CD8-positive, alpha-beta memory T cell (primary cell): ENCODE results near the gene CLASP1. TPM values are rescaled to one million over a fixed set of nuclear protein-coding genes. Genes with fewer than 3 reads are reported as not detected.
"Not testable (repeated sequence)": the region's sequence is repeated elsewhere in the genome, so short reads cannot be mapped to it uniquely, and the experiment has no call there.

Experiments
- CTCF ChIA-PET: fragments of 350-600 bp; sonication (Branson Sonifier 250); formaldehyde crosslinking; loops from one replicate; lab custom pipeline; 2021; ENCODE audit warnings: antibody characterized with exemption; lab: Charles Lee
- POLR2A ChIA-PET: fragments of 350-600 bp; sonication (Branson Sonifier 250); formaldehyde crosslinking; loops from one replicate; lab custom pipeline; 2021; ENCODE audit warnings: antibody characterized with exemption; lab: Charles Lee
- DNase-seq, 5 donors: peaks; one replicate each; pipeline versions ENCODE4 v3.0.0 to v3.0.0-alpha.2; 2020 to 2022; ENCODE audit warnings: mixed read lengths in 1 of 5
- H3K27ac ChIP-seq: one replicate; pipeline ENCODE4 v1.7.0; 2013; ENCODE audit warnings: low read depth, mild to moderate bottlenecking, low read length, moderate library complexity
- H3K27me3 ChIP-seq: 2 replicates; pipeline ENCODE4 v1.7.0; 2013; ENCODE audit warnings: low read length, mild to moderate bottlenecking; ENCODE audit not compliant: insufficient read depth, poor library complexity, severe bottlenecking
- H3K36me3 ChIP-seq: 2 replicates; pipeline ENCODE4 v1.7.0; 2013; ENCODE audit warnings: mild to moderate bottlenecking, low read length, moderate library complexity; ENCODE audit not compliant: insufficient read depth
- H3K4me1 ChIP-seq: 2 replicates; pipeline ENCODE4 v1.7.0; 2013; ENCODE audit warnings: mild to moderate bottlenecking, low read length, moderate library complexity; ENCODE audit not compliant: insufficient read depth
- H3K4me3 ChIP-seq: 2 replicates; pipeline ENCODE4 v1.7.0; 2013; ENCODE audit warnings: mild to moderate bottlenecking, low read length
- H3K9me3 ChIP-seq: 2 replicates; pipeline ENCODE4 v1.7.0; 2013; ENCODE audit warnings: mild to moderate bottlenecking, low read length
- H3K27ac Mint-ChIP-seq, 8 donors: one replicate each; pipeline ENCODE4 v1.8.0; 2020 to 2021; ENCODE audit warnings: mixed read lengths in 8 of 8, mild to moderate bottlenecking in 6 of 8, inconsistent platforms in 3 of 8, moderate library complexity in 3 of 8
- H3K27me3 Mint-ChIP-seq, 2 donors: one replicate each; pipeline ENCODE4 v1.8.0; 2020 to 2021; ENCODE audit warnings: mixed read lengths in 2 of 2, mild to moderate bottlenecking in 1 of 2, moderate library complexity in 1 of 2
- H3K36me3 Mint-ChIP-seq, 3 donors: one replicate each; pipeline ENCODE4 v1.8.0; 2020 to 2021; ENCODE audit warnings: mixed read lengths in 3 of 3, inconsistent platforms in 1 of 3, mild to moderate bottlenecking in 1 of 3
- H3K4me1 Mint-ChIP-seq, 3 donors: one replicate each; pipeline ENCODE4 v1.8.0; 2020 to 2021; ENCODE audit warnings: mixed read lengths in 3 of 3, inconsistent platforms in 1 of 3, mild to moderate bottlenecking in 1 of 3
- H3K4me3 Mint-ChIP-seq, 7 donors: one replicate each; pipeline ENCODE4 v1.8.0; 2020 to 2021; ENCODE audit warnings: mixed read lengths in 7 of 7, mild to moderate bottlenecking in 6 of 7, moderate library complexity in 4 of 7, inconsistent platforms in 2 of 7
- H3K9me3 Mint-ChIP-seq, 5 donors: one replicate each; pipeline ENCODE4 v1.8.0; 2020 to 2022; ENCODE audit warnings: mixed read lengths in 5 of 5, mild to moderate bottlenecking in 3 of 5, moderate library complexity in 2 of 5, inconsistent platforms in 1 of 5
- polyA plus RNA-seq: library from polyadenylated mRNA; unstranded; fragments of 300-500 nt; fragmentation: Illumina TruSeq; gene quantifications from one replicate; pipeline ENCODE4 v1.2.3, GENCODE V29; 2021
- total RNA-seq, 2 experiments: library from RNA; stranded (reverse); gene quantifications; one replicate each; pipeline ENCODE4 v1.2.3, GENCODE V29; 2021

CLASP1 gene
- total and polyA plus RNA-seq, 3 experiments from 2014 or later: 22.2 to 66.0 (median 62.6) TPM

- H3K27ac ChIP-seq: no peak overlapping the region
- DNase-seq: no peak
- Mint-ChIP-seq H3K9me3 (no peaks in the 10 kb centered on the region), H3K27ac (no peak overlapping the region), H3K4me1 (no peaks in the 10 kb centered on the region), H3K27me3 (peaks cover 7 to 12% of the 10 kb centered on the region in 2 donors), H3K36me3 (no peaks in the 10 kb centered on the region), H3K4me3 (no peak overlapping the region)
- no peak overlapping the region for H3K4me3 ChIP-seq
- H3K27me3 ChIP-seq: no peaks in the 10 kb centered on the region
- no peaks in the 10 kb centered on the region for H3K9me3 ChIP-seq
- H3K36me3 ChIP-seq: no peaks in the 10 kb centered on the region
- H3K4me1 ChIP-seq: no peaks in the 10 kb centered on the region
- ChIA-PET POLR2A (no interaction called here), CTCF (no interaction called here)
Measured at GRCh38 chr2:121319941-121320340, 329.3 kb downstream of the CLASP1 start.

- H3K27me3 Mint-ChIP-seq: peaks cover 2 to 4% of the 10 kb centered on the region in 2 donors
Measured at GRCh38 chr2:121316986-121317385, 332.3 kb downstream of the CLASP1 start.

DNA sequence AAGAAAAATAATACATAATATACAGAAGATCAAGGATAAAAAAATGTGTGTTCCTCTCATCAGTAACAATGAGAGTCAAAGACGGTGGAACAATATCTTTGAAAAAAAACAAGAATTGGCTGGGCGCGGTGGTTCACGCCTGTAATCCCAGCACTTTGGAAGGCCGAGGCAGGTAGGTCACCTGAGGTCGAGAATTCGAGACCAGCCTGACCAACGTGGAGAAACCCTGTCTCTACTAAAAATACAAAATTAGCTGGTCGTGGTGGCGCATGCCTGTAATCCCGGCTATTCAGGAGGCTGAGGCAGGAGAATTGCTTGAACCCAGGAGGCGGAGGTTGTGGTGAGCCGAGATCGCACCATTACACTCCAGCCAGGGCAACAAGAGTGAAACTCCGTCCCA lies 335.6 kb downstream of the CLASP1 start:
- H3K27me3 Mint-ChIP-seq, CTCF ChIA-PET: not testable (repeated sequence)

More at GRCh38 chr2:121316986-121317385, 332.3 kb downstream of the CLASP1 start:
- Mint-ChIP-seq H3K36me3 (no peaks in the 10 kb centered on the region), H3K9me3 (no peaks in the 10 kb centered on the region), H3K27ac (peak overlapping the region in 1 of 8 donors; percentile 71), H3K4me3 (no peak overlapping the region), H3K4me1 (no peaks in the 10 kb centered on the region)
- no peak overlapping the region for H3K4me3 ChIP-seq
- H3K4me1 ChIP-seq: no peaks in the 10 kb centered on the region
- no peaks in the 10 kb centered on the region for H3K36me3 ChIP-seq
- ChIA-PET POLR2A (no interaction called here), CTCF (no interaction called here)
- no peaks in the 10 kb centered on the region for H3K9me3 ChIP-seq
- H3K27me3 ChIP-seq: no peaks in the 10 kb centered on the region
- no peak for DNase-seq
- H3K27ac ChIP-seq: no peak overlapping the region

GRCh38 chr2:121309801-121310200 lies 339.5 kb downstream of the CLASP1 start:
- ChIA-PET CTCF (no interaction called here), POLR2A (no interaction called here)
- Histone ChIP-seq H3K27me3 (peaks cover 4% of the 10 kb centered on the region), H3K36me3 (no peaks in the 10 kb centered on the region), H3K27ac (no peak overlapping the region), H3K4me1 (no peaks in the 10 kb centered on the region), H3K9me3 (no peaks in the 10 kb centered on the region), H3K4me3 (no peak overlapping the region)
- Mint-ChIP-seq H3K9me3 (no peaks in the 10 kb centered on the region), H3K27ac (peak overlapping the region in 1 of 8 donors; percentile 25), H3K36me3 (peaks cover 0 to 3% (median 0%) of the 10 kb centered on the region in 3 donors), H3K27me3 (peaks cover 8 to 28% of the 10 kb centered on the region in 2 donors), H3K4me1 (peaks cover 7 to 8% (median 8%) of the 10 kb centered on the region in 3 donors), H3K4me3 (peak overlapping the region in 1 of 7 donors; percentile 7)
- DNase-seq: peak in 1 of 5 donors; percentile 37

More for the DNA sequence above, 335.6 kb downstream of the CLASP1 start:
- H3K4me1 Mint-ChIP-seq, POLR2A ChIA-PET, H3K27ac ChIP-seq, H3K4me1 ChIP-seq, H3K9me3 Mint-ChIP-seq, H3K27me3 ChIP-seq, DNase-seq, H3K9me3 ChIP-seq, H3K36me3 Mint-ChIP-seq, H3K4me3 ChIP-seq, H3K36me3 ChIP-seq, H3K4me3 Mint-ChIP-seq, H3K27ac Mint-ChIP-seq: not testable (repeated sequence)

DNA sequence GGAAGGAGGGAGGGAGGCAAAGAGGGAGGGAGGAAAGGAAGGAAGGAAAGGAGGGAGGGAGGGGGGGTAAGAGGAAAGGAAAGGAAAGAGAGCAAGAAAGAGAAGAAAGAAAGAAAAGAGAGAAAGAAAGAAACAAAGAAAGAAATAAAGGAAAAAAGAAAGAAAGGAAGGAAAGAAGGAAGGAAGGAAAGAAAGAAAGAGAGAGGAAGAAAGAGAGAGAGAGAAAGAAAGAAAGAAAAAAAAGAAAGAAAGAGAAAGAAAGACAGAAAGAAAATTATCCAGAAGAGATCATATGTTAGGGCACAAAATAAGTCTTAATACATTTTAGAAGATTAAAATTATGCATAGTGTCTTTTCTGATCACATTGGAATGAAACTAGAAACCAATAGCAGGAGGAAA lies 339.9 kb downstream of the CLASP1 start:
- Histone ChIP-seq H3K27me3 (peaks cover 4% of the 10 kb centered on the region), H3K36me3 (no peaks in the 10 kb centered on the region), H3K4me3 (no peak overlapping the region), H3K27ac (no peak overlapping the region), H3K9me3 (no peaks in the 10 kb centered on the region), H3K4me1 (no peaks in the 10 kb centered on the region)
- ChIA-PET CTCF (no interaction called here), POLR2A (no interaction called here)
- peaks cover 0 to 3% (median 0%) of the 10 kb centered on the region in 3 donors for H3K36me3 Mint-ChIP-seq
- H3K27ac Mint-ChIP-seq: peak overlapping the region in 1 of 8 donors; percentile 25
- H3K27me3 Mint-ChIP-seq: peaks cover 8 to 30% of the 10 kb centered on the region in 2 donors
- DNase-seq: no peak
- H3K9me3 Mint-ChIP-seq: no peaks in the 10 kb centered on the region
- H3K4me3 Mint-ChIP-seq: no peak overlapping the region
- peaks cover 7 to 8% (median 8%) of the 10 kb centered on the region in 3 donors for H3K4me1 Mint-ChIP-seq

DNA sequence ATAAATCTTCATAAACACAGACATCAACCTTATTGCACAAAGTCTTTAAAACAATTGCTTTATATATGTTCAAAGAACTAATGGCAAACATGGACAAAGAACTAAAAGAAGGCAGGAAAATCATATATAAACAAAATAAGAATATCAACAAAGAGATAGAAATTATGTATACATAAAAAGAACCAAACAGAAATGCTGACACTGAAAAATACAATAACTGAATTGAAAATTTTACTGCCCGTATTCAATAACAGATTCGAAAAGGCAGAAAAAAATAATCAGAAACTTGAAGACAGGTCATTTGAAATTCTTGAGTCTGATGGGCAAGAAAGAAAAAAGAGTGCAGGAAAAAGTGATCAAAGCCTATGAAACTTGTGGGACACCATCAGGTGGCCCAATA lies 342.2 kb downstream of the CLASP1 start:
- ChIA-PET POLR2A (no interaction called here), CTCF (no interaction called here)
- Mint-ChIP-seq H3K4me3 (no peak overlapping the region), H3K36me3 (peaks cover 0 to 3% (median 0%) of the 10 kb centered on the region in 3 donors), H3K4me1 (peaks cover 7 to 8% (median 8%) of the 10 kb centered on the region in 3 donors), H3K27ac (no peak overlapping the region), H3K27me3 (peaks cover 12 to 50% of the 10 kb centered on the region in 2 donors), H3K9me3 (no peaks in the 10 kb centered on the region)
- no peak for DNase-seq
- Histone ChIP-seq H3K4me3 (no peak overlapping the region), H3K9me3 (no peaks in the 10 kb centered on the region), H3K27me3 (peaks cover 4% of the 10 kb centered on the region), H3K4me1 (no peaks in the 10 kb centered on the region), H3K36me3 (no peaks in the 10 kb centered on the region), H3K27ac (no peak overlapping the region)

- ChIA-PET CTCF (no interaction called here), POLR2A (no interaction called here)
- H3K36me3 ChIP-seq: no peaks in the 10 kb centered on the region
- H3K27ac ChIP-seq: no peak overlapping the region
- H3K36me3 Mint-ChIP-seq: peaks cover 0 to 3% (median 0%) of the 10 kb centered on the region in 3 donors
- H3K27ac Mint-ChIP-seq: no peak overlapping the region
- no peak overlapping the region for H3K4me3 Mint-ChIP-seq
- DNase-seq: no peak
- H3K9me3 ChIP-seq: no peaks in the 10 kb centered on the region
- H3K27me3 Mint-ChIP-seq: peaks cover 15 to 62% of the 10 kb centered on the region in 2 donors
- peaks cover 4% of the 10 kb centered on the region for H3K27me3 ChIP-seq
- no peak overlapping the region for H3K4me3 ChIP-seq
- H3K4me1 ChIP-seq: no peaks in the 10 kb centered on the region
- H3K9me3 Mint-ChIP-seq: no peaks in the 10 kb centered on the region
- H3K4me1 Mint-ChIP-seq: peaks cover 7 to 8% (median 7%) of the 10 kb centered on the region in 3 donors
Measured at GRCh38 chr2:121304941-121305340, 344.3 kb downstream of the CLASP1 start.

DNA sequence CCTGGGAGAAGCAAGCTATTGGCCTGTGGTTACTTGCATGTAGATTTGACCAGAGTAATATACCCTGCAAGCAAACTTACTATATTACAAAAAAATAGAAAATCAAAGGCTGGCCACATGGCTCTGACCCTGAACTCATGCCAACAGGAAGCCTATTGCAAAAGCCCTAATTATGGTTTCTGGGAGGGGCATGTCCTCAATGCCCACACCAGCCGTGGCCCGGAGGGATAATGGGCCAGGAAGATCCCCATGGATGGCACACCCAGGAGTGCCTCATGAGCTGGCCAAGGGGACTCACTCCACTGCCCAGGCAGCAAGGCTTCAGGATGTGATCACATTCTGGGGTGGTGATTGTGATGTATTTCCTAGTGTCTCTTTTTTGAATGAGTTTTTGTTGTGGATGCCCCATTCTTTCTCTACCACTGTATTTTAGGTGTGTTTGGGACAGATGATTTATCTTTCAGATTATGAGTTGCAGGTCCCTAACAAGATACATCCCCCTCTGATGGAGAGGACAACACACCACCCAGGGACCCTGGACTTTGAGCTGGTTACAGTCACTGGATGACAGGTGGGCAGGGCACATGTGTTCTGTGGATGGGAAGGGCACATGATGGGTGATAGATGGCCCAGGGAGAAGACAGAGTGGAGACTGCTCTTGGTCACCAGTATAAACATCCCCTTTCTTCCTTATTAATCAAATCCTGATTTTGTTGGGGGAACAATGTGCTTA lies 345.6 kb downstream of the CLASP1 start:
- no peak for DNase-seq
- CTCF ChIA-PET: no interaction called here
- peaks cover 0 to 3% (median 0%) of the 10 kb centered on the region in 3 donors for H3K36me3 Mint-ChIP-seq
- H3K4me3 Mint-ChIP-seq: no peak overlapping the region
- no peaks in the 10 kb centered on the region for H3K9me3 Mint-ChIP-seq
- Histone ChIP-seq H3K4me3 (no peak overlapping the region), H3K9me3 (no peaks in the 10 kb centered on the region), H3K27ac (no peak overlapping the region), H3K36me3 (no peaks in the 10 kb centered on the region), H3K4me1 (no peaks in the 10 kb centered on the region), H3K27me3 (peaks cover 3% of the 10 kb centered on the region)
- H3K4me1 Mint-ChIP-seq: peaks cover 0 to 3% (median 0%) of the 10 kb centered on the region in 3 donors
- POLR2A ChIA-PET: no interaction called here
- peaks cover 13 to 62% of the 10 kb centered on the region in 2 donors for H3K27me3 Mint-ChIP-seq
- no peak overlapping the region for H3K27ac Mint-ChIP-seq
